Esophagus squamous epithelium (tissue), 4 donors: ENCODE results near the gene TNFRSF4.

Experiments used
- CTCF ChIP-seq, 6 experiments: fragments of 450-650 bp in 4 of 6; fragments of 200-600 bp in 2 of 6; sonication (generic) in 2 of 6; IDR thresholded peaks; one replicate each; pipeline ENCODE4 v1.5.1; 2016 to 2019; ENCODE audit warnings: antibody characterized with exemption in 6 of 6, mild to moderate bottlenecking in 4 of 6, moderate library complexity in 4 of 6
- POLR2A ChIP-seq, 4 donors: fragments of 450-650 bp; IDR thresholded peaks; one replicate each; pipeline ENCODE4 v1.6.1; 2017; ENCODE audit warnings: antibody characterized with exemption in 4 of 4, mild to moderate bottlenecking in 4 of 4, moderate library complexity in 3 of 4

DNA sequence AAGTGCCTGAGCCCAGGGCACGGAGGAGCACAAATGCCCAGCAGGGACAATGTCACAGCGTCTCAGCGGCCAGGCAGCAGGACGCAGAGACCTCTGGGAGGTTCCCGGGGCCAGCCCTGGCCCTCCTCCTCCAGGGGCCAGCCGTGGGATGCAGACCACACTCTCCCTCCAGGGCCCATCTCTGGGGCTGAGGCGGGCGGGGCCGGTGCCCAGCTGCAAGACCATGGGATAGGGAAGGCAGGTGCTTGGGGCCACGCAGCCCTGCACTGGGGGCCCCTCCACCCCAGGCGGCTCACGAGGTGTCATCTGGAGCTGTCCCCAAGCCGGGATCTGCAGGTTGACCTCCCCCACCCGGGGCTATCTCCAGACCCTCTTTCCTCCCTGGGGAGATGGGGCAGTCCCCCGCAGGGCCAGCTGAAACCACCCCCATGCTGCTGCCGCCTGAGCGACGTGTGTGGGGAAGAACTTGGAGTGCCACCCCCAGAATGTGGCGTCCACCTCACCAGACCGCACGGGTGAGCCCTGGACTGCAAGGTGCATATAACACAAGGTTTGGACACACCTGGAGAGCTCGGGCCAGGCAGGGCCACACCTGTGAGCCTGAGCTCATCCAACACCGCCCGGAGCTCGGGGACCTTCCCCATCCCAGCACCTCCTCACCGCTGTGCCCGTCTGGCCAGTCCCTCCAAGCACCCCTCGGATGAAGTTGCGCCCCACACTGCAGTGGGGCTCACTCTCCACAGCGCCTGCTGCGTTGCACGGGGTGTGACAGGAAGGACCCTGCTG, 44.3 kb downstream of the TNFRSF4 start:
- no peak for TF ChIP-seq CTCF (IDR thresholded peaks at IDR 0.05)
- no peak for TF ChIP-seq POLR2A (IDR thresholded peaks at IDR 0.05)
